ENCODE measurements around the gene USP34. TPM values are rescaled to one million over a fixed set of nuclear protein-coding genes. Genes with fewer than 3 reads are reported as not detected.

The USP34 gene
- total and polyA plus RNA-seq, 3 experiments from 2014 or later, result 24.1 to 74.1 (median 71.9) TPM

- Histone ChIP-seq H3K27ac (ENCODE audit: low read depth, low read length) (no peak overlapping the region), H3K4me1 (ENCODE audit: insufficient read depth, low read length) (peaks cover 63% of the 10 kb centered on the region), H3K4me3 (ENCODE audit: low read length) (no peak overlapping the region), H3K36me3 (ENCODE audit: insufficient read depth, low read length) (no peaks in the 10 kb centered on the region), H3K27me3 (ENCODE audit: insufficient read depth, low read length, poor library complexity, severe bottlenecking) (no peaks in the 10 kb centered on the region), H3K9me3 (ENCODE audit: low read length) (no peaks in the 10 kb centered on the region)
- peak overlapping the region in 7 of 8 donors; percentile 34 to 74 (median 64) for H3K27ac Mint-ChIP-seq
- H3K27me3 Mint-ChIP-seq, result no peaks in the 10 kb centered on the region
- CTCF ChIA-PET, result no interaction called here
- H3K4me3 Mint-ChIP-seq, result peak overlapping the region in 2 of 7 donors; percentile 28 to 32
- H3K9me3 Mint-ChIP-seq, result no peaks in the 10 kb centered on the region
- peaks cover 0 to 24% (median 0%) of the 10 kb centered on the region in 3 donors for H3K36me3 Mint-ChIP-seq
- POLR2A ChIA-PET, result no interaction called here
- DNase-seq, result no peak
- peaks cover 55 to 77% (median 71%) of the 10 kb centered on the region in 3 donors for H3K4me1 Mint-ChIP-seq
Observed at GRCh38 chr2:61420991-61421544, 49.8 kb downstream of the USP34 start.

- Histone ChIP-seq H3K36me3 (ENCODE audit: insufficient read depth, low read length) (no peaks in the 10 kb centered on the region), H3K4me1 (ENCODE audit: insufficient read depth, low read length) (peaks cover 48% of the 10 kb centered on the region)
- POLR2A ChIA-PET, result interaction anchor here (0.6 kb wide), 1 partner anchor 18 kb away, joined by 8 read pairs; no protein-coding TSS in a partner anchor
Observed at GRCh38 chr2:61419570-61419969, 51.3 kb downstream of the USP34 start.

DNA sequence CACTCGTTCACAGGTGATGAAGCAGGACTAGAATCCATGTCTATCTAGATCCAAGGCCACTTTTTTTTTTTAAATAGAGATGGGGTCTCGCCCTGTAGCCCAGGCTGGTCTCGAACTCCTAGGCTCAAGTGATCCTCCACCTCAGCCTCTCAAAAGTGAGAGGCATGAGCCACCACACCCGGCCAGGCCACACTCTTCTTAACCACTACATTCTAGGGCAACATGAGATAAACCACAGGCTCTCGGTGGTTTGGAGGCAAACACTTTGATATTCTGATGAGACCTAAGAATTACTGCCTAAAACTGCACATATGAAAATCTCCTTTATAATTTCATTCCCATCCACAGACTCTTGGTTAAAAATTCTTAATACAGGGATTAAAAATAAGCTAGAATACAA is 51.8 kb downstream of the USP34 start:
- peaks cover 53 to 75% (median 70%) of the 10 kb centered on the region in 3 donors for H3K4me1 Mint-ChIP-seq
- peak overlapping the region in 4 of 8 donors; percentile 8 to 88 (median 16) for H3K27ac Mint-ChIP-seq
- H3K9me3 Mint-ChIP-seq, result no peaks in the 10 kb centered on the region
- H3K36me3 ChIP-seq (ENCODE audit: insufficient read depth, low read length), result no peaks in the 10 kb centered on the region
- DNase-seq, result peak in 2 of 5 donors; percentile 12 to 24
- H3K4me3 Mint-ChIP-seq, result peak overlapping the region in 2 of 7 donors; percentile 28
- ChIA-PET POLR2A (interaction anchor here (0.6 kb wide), 1 partner anchor 17 kb away, joined by 8 read pairs; no protein-coding TSS in a partner anchor), CTCF (interaction anchor here (0.7 kb wide), 2 partner anchors 14 to 24 kb away, joined by 3 to 4 read pairs; no protein-coding TSS in a partner anchor)
- no peaks in the 10 kb centered on the region for H3K27me3 ChIP-seq (ENCODE audit: insufficient read depth, low read length, poor library complexity, severe bottlenecking)
- H3K27ac ChIP-seq (ENCODE audit: low read depth, low read length), result no peak overlapping the region
- H3K4me1 ChIP-seq (ENCODE audit: insufficient read depth, low read length), result peaks cover 45% of the 10 kb centered on the region
- H3K4me3 ChIP-seq (ENCODE audit: low read length), result no peak overlapping the region
- peaks cover 0 to 28% (median 0%) of the 10 kb centered on the region in 3 donors for H3K36me3 Mint-ChIP-seq
- no peaks in the 10 kb centered on the region for H3K27me3 Mint-ChIP-seq
- no peaks in the 10 kb centered on the region for H3K9me3 ChIP-seq (ENCODE audit: low read length)

More at GRCh38 chr2:61419570-61419969, 51.3 kb downstream of the USP34 start:
- no peak overlapping the region for H3K4me3 Mint-ChIP-seq
- DNase-seq, result no peak
- Histone ChIP-seq H3K27me3 (ENCODE audit: insufficient read depth, low read length, poor library complexity, severe bottlenecking) (no peaks in the 10 kb centered on the region), H3K27ac (ENCODE audit: low read depth, low read length) (no peak overlapping the region), H3K4me3 (ENCODE audit: low read length) (no peak overlapping the region), H3K9me3 (ENCODE audit: low read length) (no peaks in the 10 kb centered on the region)
- H3K4me1 Mint-ChIP-seq, result peaks cover 49 to 75% (median 70%) of the 10 kb centered on the region in 3 donors
- no peaks in the 10 kb centered on the region for H3K27me3 Mint-ChIP-seq
- peak overlapping the region in 3 of 8 donors; percentile 16 to 39 (median 17) for H3K27ac Mint-ChIP-seq
- CTCF ChIA-PET, result interaction anchor here (0.7 kb wide), 2 partner anchors 13 to 24 kb away, joined by 3 to 4 read pairs; no protein-coding TSS in a partner anchor
- peaks cover 0 to 26% (median 0%) of the 10 kb centered on the region in 3 donors for H3K36me3 Mint-ChIP-seq
- no peaks in the 10 kb centered on the region for H3K9me3 Mint-ChIP-seq

GRCh38 chr2:61416871-61417645 is 53.8 kb downstream of the USP34 start:
- peaks cover 29% of the 10 kb centered on the region for H3K4me1 ChIP-seq (ENCODE audit: insufficient read depth, low read length)
- H3K4me3 Mint-ChIP-seq, result no peak overlapping the region
- no peak overlapping the region for H3K27ac Mint-ChIP-seq
- no peak overlapping the region for H3K27ac ChIP-seq (ENCODE audit: low read depth, low read length)
- H3K4me1 Mint-ChIP-seq, result peaks cover 45 to 56% (median 56%) of the 10 kb centered on the region in 3 donors
- no peaks in the 10 kb centered on the region for H3K27me3 Mint-ChIP-seq
- H3K36me3 Mint-ChIP-seq, result peaks cover 0 to 30% (median 0%) of the 10 kb centered on the region in 3 donors
- ChIA-PET POLR2A (no interaction called here), CTCF (interaction anchor here (1.3 kb wide), 1 partner anchor 9 kb away, joined by 6 read pairs; no protein-coding TSS in a partner anchor)
- H3K9me3 Mint-ChIP-seq, result no peaks in the 10 kb centered on the region
- H3K36me3 ChIP-seq (ENCODE audit: insufficient read depth, low read length), result no peaks in the 10 kb centered on the region
- no peaks in the 10 kb centered on the region for H3K9me3 ChIP-seq (ENCODE audit: low read length)
- H3K27me3 ChIP-seq (ENCODE audit: insufficient read depth, low read length, poor library complexity, severe bottlenecking), result no peaks in the 10 kb centered on the region
- no peak for DNase-seq
- no peak overlapping the region for H3K4me3 ChIP-seq (ENCODE audit: low read length)

- Histone ChIP-seq H3K36me3 (ENCODE audit: insufficient read depth, low read length) (no peaks in the 10 kb centered on the region), H3K4me3 (ENCODE audit: low read length) (no peak overlapping the region), H3K27ac (ENCODE audit: low read depth, low read length) (no peak overlapping the region), H3K9me3 (ENCODE audit: low read length) (no peaks in the 10 kb centered on the region), H3K27me3 (ENCODE audit: insufficient read depth, low read length, poor library complexity, severe bottlenecking) (no peaks in the 10 kb centered on the region), H3K4me1 (ENCODE audit: insufficient read depth, low read length) (peaks cover 19% of the 10 kb centered on the region)
- Mint-ChIP-seq H3K36me3 (peaks cover 0 to 39% (median 3%) of the 10 kb centered on the region in 3 donors), H3K9me3 (no peaks in the 10 kb centered on the region), H3K4me3 (no peak overlapping the region), H3K27me3 (no peaks in the 10 kb centered on the region), H3K4me1 (peaks cover 39 to 53% (median 52%) of the 10 kb centered on the region in 3 donors), H3K27ac (peak overlapping the region in 4 of 8 donors; percentile 0 to 48 (median 39))
- ChIA-PET POLR2A (no interaction called here), CTCF (no interaction called here)
- no peak for DNase-seq
Observed at GRCh38 chr2:61415265-61415664, 55.6 kb downstream of the USP34 start.

GRCh38 chr2:61414674-61415073 is 56.2 kb downstream of the USP34 start:
- Mint-ChIP-seq H3K27ac (peak overlapping the region in 3 of 8 donors; percentile 4 to 48 (median 44)), H3K9me3 (no peaks in the 10 kb centered on the region), H3K36me3 (peaks cover 0 to 40% (median 3%) of the 10 kb centered on the region in 3 donors), H3K4me1 (peaks cover 39 to 53% (median 53%) of the 10 kb centered on the region in 3 donors), H3K27me3 (no peaks in the 10 kb centered on the region), H3K4me3 (no peak overlapping the region)
- Histone ChIP-seq H3K4me1 (ENCODE audit: insufficient read depth, low read length) (peaks cover 15% of the 10 kb centered on the region), H3K36me3 (ENCODE audit: insufficient read depth, low read length) (no peaks in the 10 kb centered on the region), H3K4me3 (ENCODE audit: low read length) (no peak overlapping the region), H3K27me3 (ENCODE audit: insufficient read depth, low read length, poor library complexity, severe bottlenecking) (no peaks in the 10 kb centered on the region), H3K27ac (ENCODE audit: low read depth, low read length) (no peak overlapping the region), H3K9me3 (ENCODE audit: low read length) (no peaks in the 10 kb centered on the region)
- ChIA-PET CTCF (no interaction called here), POLR2A (no interaction called here)
- no peak for DNase-seq

DNA sequence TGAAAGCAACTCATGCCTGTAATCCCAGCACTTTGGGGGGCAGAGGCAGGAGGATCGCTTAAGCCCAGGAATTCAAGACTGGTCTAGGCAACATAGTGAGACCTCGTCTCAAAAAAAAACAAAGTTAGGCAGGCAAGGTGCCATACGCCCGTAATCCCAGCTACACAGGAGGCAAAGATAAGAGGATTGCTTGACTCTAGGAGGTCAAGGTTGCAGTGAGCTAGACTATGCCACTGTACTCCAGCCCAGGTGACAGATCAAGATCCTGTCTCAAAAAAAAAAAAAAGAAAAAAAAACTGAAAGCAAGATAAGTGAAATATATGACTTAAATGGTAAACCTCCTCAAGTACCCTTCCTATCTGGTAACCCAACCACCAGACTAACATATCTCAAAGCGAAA is 59.8 kb downstream of the USP34 start:
- Histone ChIP-seq H3K27ac (ENCODE audit: low read depth, low read length) (no peak overlapping the region), H3K27me3 (ENCODE audit: insufficient read depth, low read length, poor library complexity, severe bottlenecking) (no peaks in the 10 kb centered on the region), H3K9me3 (ENCODE audit: low read length) (no peaks in the 10 kb centered on the region), H3K36me3 (ENCODE audit: insufficient read depth, low read length) (no peaks in the 10 kb centered on the region), H3K4me1 (ENCODE audit: insufficient read depth, low read length) (peaks cover 4% of the 10 kb centered on the region), H3K4me3 (ENCODE audit: low read length) (no peak overlapping the region)
- Mint-ChIP-seq H3K4me1 (peaks cover 37 to 52% (median 50%) of the 10 kb centered on the region in 3 donors), H3K9me3 (no peaks in the 10 kb centered on the region), H3K27ac (peak overlapping the region in 6 of 8 donors; percentile 33 to 88 (median 55)), H3K36me3 (peaks cover 0 to 38% (median 6%) of the 10 kb centered on the region in 3 donors), H3K27me3 (no peaks in the 10 kb centered on the region), H3K4me3 (no peak overlapping the region)
- no peak for DNase-seq
- POLR2A ChIA-PET, result no interaction called here
- CTCF ChIA-PET, result no interaction called here

GRCh38 chr2:61410185-61410584 is 60.7 kb downstream of the USP34 start:
- H3K9me3 ChIP-seq (ENCODE audit: low read length), result no peaks in the 10 kb centered on the region
- no peak for DNase-seq
- no peaks in the 10 kb centered on the region for H3K9me3 Mint-ChIP-seq
- no peaks in the 10 kb centered on the region for H3K27me3 ChIP-seq (ENCODE audit: insufficient read depth, low read length, poor library complexity, severe bottlenecking)
- H3K27me3 Mint-ChIP-seq, result no peaks in the 10 kb centered on the region
- H3K27ac ChIP-seq (ENCODE audit: low read depth, low read length), result no peak overlapping the region
- peak overlapping the region in 4 of 8 donors; percentile 17 to 75 (median 54) for H3K27ac Mint-ChIP-seq
- H3K36me3 Mint-ChIP-seq, result peaks cover 0 to 46% (median 9%) of the 10 kb centered on the region in 3 donors
- CTCF ChIA-PET, result no interaction called here
- H3K4me3 Mint-ChIP-seq, result no peak overlapping the region
- POLR2A ChIA-PET, result interaction anchor here (0.6 to 1.0 kb wide), 2 partner anchors 54 to 357 kb away, joined by 3 read pairs; no protein-coding TSS in a partner anchor
- H3K36me3 ChIP-seq (ENCODE audit: insufficient read depth, low read length), result peaks cover 6% of the 10 kb centered on the region
- H3K4me3 ChIP-seq (ENCODE audit: low read length), result no peak overlapping the region
- peaks cover 34 to 46% (median 42%) of the 10 kb centered on the region in 3 donors for H3K4me1 Mint-ChIP-seq
- H3K4me1 ChIP-seq (ENCODE audit: insufficient read depth, low read length), result peaks cover 4% of the 10 kb centered on the region

All from CD8-positive, alpha-beta memory T cell (primary cell).